B cell (primary cell): ENCODE data around the gene DCT.

Source experiments
- CTCF ChIP-seq: fragments of 200-600 bp; IDR thresholded peaks from one replicate; pipeline ENCODE4 v1.8.0; 2022; ENCODE audit warnings: antibody characterized with exemption, mild to moderate bottlenecking
- EZH2 ChIP-seq: IDR thresholded peaks from 2 replicates; pipeline ENCODE4 v1.6.1; 2012; ENCODE audit warnings: borderline replicate concordance, low read depth, mild to moderate bottlenecking, moderate library complexity, low read length; ENCODE audit not compliant: insufficient read depth, poor library complexity, severe bottlenecking

GRCh38 chr13:94483970-94484369, 4.5 kb upstream of the DCT start:
- TF ChIP-seq EZH2 (no peak), CTCF (no peak)
